Upper lobe of left lung (tissue), 4 donors: ENCODE measurements around the gene PRAMEF1.

Source experiments
- CTCF ChIP-seq, 6 experiments: fragments of 450-650 bp in 4 of 6; fragments of 200-600 bp in 2 of 6; sonication (generic) in 2 of 6; IDR thresholded peaks; one replicate each; pipeline ENCODE4 v1.5.1; 2016 to 2019; ENCODE audit warnings: antibody characterized with exemption in 6 of 6
- EP300 ChIP-seq, 4 donors: sonication (generic); formaldehyde crosslinking; IDR thresholded peaks; one replicate each; pipeline ENCODE4 v1.5.1; 2017; ENCODE audit warnings: antibody characterized with exemption in 4 of 4, control low read depth in 2 of 4
- POLR2A ChIP-seq, 4 donors: fragments of 450-650 bp; IDR thresholded peaks; one replicate each; pipeline ENCODE4 v1.5.1; 2016 to 2017; ENCODE audit warnings: antibody characterized with exemption in 4 of 4, mild to moderate bottlenecking in 2 of 4
- POLR2AphosphoS5 ChIP-seq, 2 donors: sonication (generic); formaldehyde crosslinking; IDR thresholded peaks; one replicate each; pipeline ENCODE4 v1.5.1; 2017; ENCODE audit warnings: antibody characterized with exemption in 2 of 2

GRCh38 chr1:12778907-12779306 is 12.3 kb upstream of the PRAMEF1 start:
- TF ChIP-seq CTCF (IDR thresholded peaks at IDR 0.05) (no peak), POLR2A (IDR thresholded peaks at IDR 0.05) (no peak), EP300 (IDR thresholded peaks at IDR 0.05) (no peak), POLR2AphosphoS5 (IDR thresholded peaks at IDR 0.05) (no peak)
